SK-N-MC (cell line): ENCODE data around the gene BLVRA.

ENCODE experiments used
- EZH2 ChIP-seq: fragments of 200-600 bp; sonication (generic); IDR thresholded peaks from one replicate; pipeline ENCODE4 v1.6.1; 2017; ENCODE audit warnings: antibody characterized with exemption
- FOXP2 ChIP-seq: optimal IDR thresholded peaks from 2 replicates; pipeline ENCODE3; 2011; ENCODE audit warnings: mild to moderate bottlenecking, moderate library complexity; ENCODE audit not compliant: insufficient read depth; ENCODE audit errors: extremely low read length, control extremely low read depth

GRCh38 chr7:43754596-43754995, 3.9 kb upstream of the BLVRA start:
- no peak for TF ChIP-seq EZH2
- no peak for TF ChIP-seq FOXP2
